Sigmoid colon (tissue), 7 donors: ENCODE data around the gene CNTN4. TPM values are rescaled to one million over a fixed set of nuclear protein-coding genes. Genes with fewer than 3 reads are reported as not detected.

Experiments
- DNase-seq: peaks from one replicate; pipeline ENCODE4 v3.0.0-alpha.2; 2019
- H3K27ac ChIP-seq, 4 donors: fragments of 200-600 bp; sonication (generic); one replicate each; pipeline ENCODE4 v1.5.1; 2016 to 2019; ENCODE audit warnings: mild to moderate bottlenecking in 1 of 4
- H3K27me3 ChIP-seq, 3 donors: fragments of 200-600 bp; sonication (generic); one replicate each; pipeline ENCODE4 v1.5.1; 2019; ENCODE audit warnings: mild to moderate bottlenecking in 1 of 3
- H3K36me3 ChIP-seq, 4 donors: fragments of 200-600 bp; sonication (generic); one replicate each; pipeline ENCODE4 v1.5.1; 2016 to 2019
- H3K4me1 ChIP-seq, 4 donors: fragments of 200-600 bp; sonication (generic); one replicate each; pipeline ENCODE4 v1.5.1; 2017 to 2019
- H3K4me3 ChIP-seq, 4 donors: fragments of 200-600 bp; sonication (generic); one replicate each; pipeline ENCODE4 v1.5.1; 2017 to 2019; ENCODE audit warnings: mild to moderate bottlenecking in 2 of 4, moderate library complexity in 1 of 4
- H3K9me3 ChIP-seq, 4 donors: fragments of 200-600 bp in 3 of 4; sonication (generic) in 3 of 4; one replicate each; pipeline versions ENCODE4 v1.5.1 to v1.6.1; 2013 to 2019
- EP300 ChIP-seq, 4 donors: sonication (generic); formaldehyde crosslinking; IDR thresholded peaks; one replicate each; pipeline ENCODE4 v1.6.1; 2017; ENCODE audit warnings: antibody characterized with exemption in 4 of 4
- POLR2A ChIP-seq, 2 donors: fragments of 450-650 bp; IDR thresholded peaks; one replicate each; pipeline ENCODE4 v1.6.1; 2016; ENCODE audit warnings: antibody characterized with exemption in 2 of 2, mild to moderate bottlenecking in 2 of 2, moderate library complexity in 2 of 2
- POLR2AphosphoS5 ChIP-seq, 4 donors: sonication (generic); formaldehyde crosslinking; IDR thresholded peaks; one replicate each; pipeline ENCODE4 v1.6.1; 2017; ENCODE audit warnings: antibody characterized with exemption in 4 of 4
- WGBS, 2 donors: extraction: QIAGEN DNeasy Blood & Tissue Kit; methylation state at CpG; one replicate each; pipeline ENCODE4 v1.1.7; 2013; 5-methylcytosine and 5-hydroxymethylcytosine counted together
- intact Hi-C: fragments of 100-400 bp; cut with DNase I; formaldehyde crosslinking; loops from one replicate; pipeline ENCODE4 v1.15.1; 2023
- polyA plus RNA-seq, 3 donors: library from polyadenylated mRNA; stranded (reverse); fragments of 200-250 nt; gene quantifications; one replicate each; pipeline ENCODE4 v1.2.3, GENCODE V29; 2013
- total RNA-seq, 4 donors: library from RNA; depleted of rRNA; stranded (reverse); fragments of >200 nt; gene quantifications; one replicate each; pipeline ENCODE4 v1.1.0, GENCODE V29; 2016
- TF ChIP-seq, protein P1 (sequence below), 4 experiments: fragments of 450-650 bp in 3 of 4; fragments of 200-600 bp in 1 of 4; IDR thresholded peaks; one replicate each; pipeline ENCODE4 v1.5.1; 2016 to 2019; ENCODE audit warnings: antibody characterized with exemption in 4 of 4, mild to moderate bottlenecking in 3 of 4, moderate library complexity in 2 of 4
- donor health status: healthy with polysubstance abuse.
- donor health status: Bipolar disorder and iron deficiency.
- donor health status: healthy.

Gene CNTN4
- total and polyA plus RNA-seq, 7 donors, result 1.4 to 10.0 (median 7.5) TPM

DNA sequence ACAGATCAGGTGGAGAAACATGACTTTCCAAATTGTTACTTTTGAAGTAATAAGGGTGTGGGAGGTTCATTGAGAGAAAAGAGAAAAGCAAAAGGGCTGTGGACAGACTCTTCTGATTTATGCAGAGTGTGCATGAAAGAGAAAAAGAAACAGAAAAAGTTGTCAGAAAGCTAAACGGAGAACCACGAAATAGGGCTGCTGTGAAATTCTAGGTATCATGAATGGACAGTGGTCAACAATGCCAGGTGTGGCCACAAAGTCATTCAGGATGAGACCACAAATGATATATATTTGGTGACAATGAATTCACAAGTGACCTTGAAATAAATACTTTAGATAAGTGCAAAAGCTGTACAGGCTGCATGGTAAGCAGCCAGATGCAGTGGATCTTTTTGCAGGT lies 841.4 kb downstream of the CNTN4 start:
- H3K9me3 ChIP-seq, result no peaks in the 10 kb centered on the region
- TF ChIP-seq, protein P1, sequence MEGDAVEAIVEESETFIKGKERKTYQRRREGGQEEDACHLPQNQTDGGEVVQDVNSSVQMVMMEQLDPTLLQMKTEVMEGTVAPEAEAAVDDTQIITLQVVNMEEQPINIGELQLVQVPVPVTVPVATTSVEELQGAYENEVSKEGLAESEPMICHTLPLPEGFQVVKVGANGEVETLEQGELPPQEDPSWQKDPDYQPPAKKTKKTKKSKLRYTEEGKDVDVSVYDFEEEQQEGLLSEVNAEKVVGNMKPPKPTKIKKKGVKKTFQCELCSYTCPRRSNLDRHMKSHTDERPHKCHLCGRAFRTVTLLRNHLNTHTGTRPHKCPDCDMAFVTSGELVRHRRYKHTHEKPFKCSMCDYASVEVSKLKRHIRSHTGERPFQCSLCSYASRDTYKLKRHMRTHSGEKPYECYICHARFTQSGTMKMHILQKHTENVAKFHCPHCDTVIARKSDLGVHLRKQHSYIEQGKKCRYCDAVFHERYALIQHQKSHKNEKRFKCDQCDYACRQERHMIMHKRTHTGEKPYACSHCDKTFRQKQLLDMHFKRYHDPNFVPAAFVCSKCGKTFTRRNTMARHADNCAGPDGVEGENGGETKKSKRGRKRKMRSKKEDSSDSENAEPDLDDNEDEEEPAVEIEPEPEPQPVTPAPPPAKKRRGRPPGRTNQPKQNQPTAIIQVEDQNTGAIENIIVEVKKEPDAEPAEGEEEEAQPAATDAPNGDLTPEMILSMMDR (IDR thresholded peaks at IDR 0.05), result no peak
- TF ChIP-seq POLR2A (IDR thresholded peaks at IDR 0.05) (no peak), EP300 (IDR thresholded peaks at IDR 0.05) (no peak), POLR2AphosphoS5 (IDR thresholded peaks at IDR 0.05) (no peak)
- no peak for DNase-seq
- WGBS, 2 donors, result 92 to 94% methylated on average over 2 of the region's 2 CpGs
- no peaks in the 10 kb centered on the region for H3K4me1 ChIP-seq
- H3K27ac ChIP-seq, result no peak overlapping the region
- intact Hi-C loops, result no loop called here
- no peaks in the 10 kb centered on the region for H3K27me3 ChIP-seq
- H3K36me3 ChIP-seq, result no peaks in the 10 kb centered on the region
- no peak overlapping the region for H3K4me3 ChIP-seq

DNA sequence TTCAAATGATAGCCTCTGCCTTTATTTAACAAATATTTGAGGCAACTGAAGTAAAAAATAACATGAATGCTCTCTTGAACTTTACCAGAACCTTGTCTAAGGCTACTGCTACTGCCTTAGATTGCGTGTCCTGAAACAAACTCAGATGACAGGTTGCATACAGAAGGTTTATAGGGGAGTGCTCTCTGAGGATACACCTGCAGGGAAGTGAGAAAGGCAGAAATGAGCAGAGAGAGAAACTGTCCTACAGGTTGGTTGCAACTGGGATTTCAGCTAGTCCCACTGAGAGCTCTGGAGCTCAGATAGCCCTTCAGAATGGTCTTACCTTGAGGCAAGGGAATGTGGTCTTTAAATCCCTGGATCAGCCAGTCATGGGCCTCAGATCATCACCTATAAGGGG lies 846.0 kb downstream of the CNTN4 start:
- H3K27me3 ChIP-seq, result no peaks in the 10 kb centered on the region
- no peaks in the 10 kb centered on the region for H3K36me3 ChIP-seq
- intact Hi-C loops, result no loop called here
- no peaks in the 10 kb centered on the region for H3K9me3 ChIP-seq
- no peak for DNase-seq
- no peaks in the 10 kb centered on the region for H3K4me1 ChIP-seq
- no peak overlapping the region for H3K4me3 ChIP-seq
- 85 to 96% methylated on average over 1 of the region's 1 CpG for WGBS, 2 donors
- TF ChIP-seq EP300 (IDR thresholded peaks at IDR 0.05) (no peak), POLR2A (IDR thresholded peaks at IDR 0.05) (no peak), POLR2AphosphoS5 (IDR thresholded peaks at IDR 0.05) (no peak)
- TF ChIP-seq, protein P1 (IDR thresholded peaks at IDR 0.05), result no peak
- no peak overlapping the region for H3K27ac ChIP-seq

DNA sequence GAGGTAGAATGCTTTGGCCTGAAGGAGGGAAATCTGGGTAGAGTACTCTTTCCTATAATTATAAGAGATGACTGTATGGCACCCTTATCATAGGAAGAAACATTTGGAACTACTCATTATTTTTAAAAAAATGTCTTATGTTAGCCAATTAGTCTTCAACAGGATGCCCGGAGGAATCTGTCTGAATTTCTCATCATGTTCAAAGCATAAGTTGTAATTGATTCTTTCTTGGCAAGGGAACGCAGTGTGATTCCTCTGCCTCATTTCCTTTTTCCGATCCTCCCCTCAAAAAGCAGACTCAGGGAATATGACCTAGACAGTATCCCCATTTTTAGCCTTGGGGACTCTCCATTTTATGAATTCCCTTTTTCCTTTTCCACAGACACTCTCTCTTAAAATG lies 846.5 kb downstream of the CNTN4 start:
- 88 to 93% methylated on average over 3 of the region's 3 CpGs for WGBS, 2 donors
- no peak for DNase-seq
- Histone ChIP-seq H3K4me1 (no peaks in the 10 kb centered on the region), H3K36me3 (no peaks in the 10 kb centered on the region), H3K4me3 (no peak overlapping the region), H3K27ac (no peak overlapping the region), H3K9me3 (no peaks in the 10 kb centered on the region), H3K27me3 (no peaks in the 10 kb centered on the region)
- TF ChIP-seq POLR2AphosphoS5 (IDR thresholded peaks at IDR 0.05) (no peak), EP300 (IDR thresholded peaks at IDR 0.05) (no peak)
- intact Hi-C loops, result no loop called here

DNA sequence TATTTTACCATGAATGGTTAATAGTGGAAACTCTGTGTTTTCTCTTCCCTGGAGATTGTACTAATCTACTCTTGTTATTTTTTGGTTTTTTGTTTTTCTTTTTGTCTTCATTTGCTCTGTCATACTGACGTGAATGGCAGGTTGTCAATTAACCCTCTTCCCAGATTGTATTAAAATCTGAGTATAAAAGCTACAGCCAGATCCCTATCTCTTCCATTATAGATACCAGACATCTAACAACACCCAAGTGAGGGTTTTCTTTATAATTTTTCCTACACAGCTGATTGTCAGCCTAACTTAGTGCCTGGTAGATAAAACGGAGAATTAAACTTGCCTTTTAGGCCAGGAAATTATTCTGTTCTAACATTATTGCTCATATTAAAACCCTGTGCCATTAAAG lies 848.9 kb downstream of the CNTN4 start:
- DNase-seq, result no peak
- Histone ChIP-seq H3K4me3 (no peak overlapping the region), H3K27ac (no peak overlapping the region), H3K27me3 (no peaks in the 10 kb centered on the region), H3K4me1 (no peaks in the 10 kb centered on the region), H3K9me3 (no peaks in the 10 kb centered on the region), H3K36me3 (no peaks in the 10 kb centered on the region)
- TF ChIP-seq POLR2AphosphoS5 (IDR thresholded peaks at IDR 0.05) (no peak), POLR2A (IDR thresholded peaks at IDR 0.05) (no peak)
- TF ChIP-seq, protein P1 (IDR thresholded peaks at IDR 0.05), result no peak
- intact Hi-C loops, result no loop called here
- 63 to 90% methylated on average over 2 of the region's 2 CpGs for WGBS, 2 donors

DNA sequence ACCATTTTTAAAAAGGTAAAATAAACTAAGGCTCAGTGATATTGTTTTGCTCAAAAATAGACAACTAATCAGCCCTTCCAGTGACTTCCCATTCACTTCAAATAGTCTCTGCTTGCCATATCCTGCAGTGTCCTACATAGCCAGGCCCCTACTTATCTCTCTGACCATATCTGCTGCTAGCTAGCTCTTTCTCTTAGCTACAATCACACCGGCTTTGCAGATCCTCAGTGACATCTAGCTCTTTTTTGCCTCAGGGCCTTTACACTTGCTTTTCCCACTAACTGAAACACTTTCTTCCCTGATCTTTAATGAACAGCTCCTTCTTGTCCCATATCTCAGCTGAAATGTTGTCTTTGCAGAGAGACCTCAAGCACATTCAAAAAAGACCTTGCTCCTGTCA lies 850.2 kb downstream of the CNTN4 start:
- TF ChIP-seq EP300 (IDR thresholded peaks at IDR 0.05) (no peak), POLR2A (IDR thresholded peaks at IDR 0.05) (no peak), POLR2AphosphoS5 (IDR thresholded peaks at IDR 0.05) (no peak)
- TF ChIP-seq, protein P1 (IDR thresholded peaks at IDR 0.05), result no peak
- no peak overlapping the region for H3K27ac ChIP-seq
- no peaks in the 10 kb centered on the region for H3K4me1 ChIP-seq
- no peaks in the 10 kb centered on the region for H3K36me3 ChIP-seq
- no peaks in the 10 kb centered on the region for H3K27me3 ChIP-seq
- no peak overlapping the region for H3K4me3 ChIP-seq
- H3K9me3 ChIP-seq, result no peaks in the 10 kb centered on the region
- no peak for DNase-seq
- 93 to 95% methylated on average over 1 of the region's 1 CpG for whole genome bisulfite sequencing, 2 donors
- intact Hi-C loops, result no loop called here
